ENCODE measurements around the gene KLK7.

DNA sequence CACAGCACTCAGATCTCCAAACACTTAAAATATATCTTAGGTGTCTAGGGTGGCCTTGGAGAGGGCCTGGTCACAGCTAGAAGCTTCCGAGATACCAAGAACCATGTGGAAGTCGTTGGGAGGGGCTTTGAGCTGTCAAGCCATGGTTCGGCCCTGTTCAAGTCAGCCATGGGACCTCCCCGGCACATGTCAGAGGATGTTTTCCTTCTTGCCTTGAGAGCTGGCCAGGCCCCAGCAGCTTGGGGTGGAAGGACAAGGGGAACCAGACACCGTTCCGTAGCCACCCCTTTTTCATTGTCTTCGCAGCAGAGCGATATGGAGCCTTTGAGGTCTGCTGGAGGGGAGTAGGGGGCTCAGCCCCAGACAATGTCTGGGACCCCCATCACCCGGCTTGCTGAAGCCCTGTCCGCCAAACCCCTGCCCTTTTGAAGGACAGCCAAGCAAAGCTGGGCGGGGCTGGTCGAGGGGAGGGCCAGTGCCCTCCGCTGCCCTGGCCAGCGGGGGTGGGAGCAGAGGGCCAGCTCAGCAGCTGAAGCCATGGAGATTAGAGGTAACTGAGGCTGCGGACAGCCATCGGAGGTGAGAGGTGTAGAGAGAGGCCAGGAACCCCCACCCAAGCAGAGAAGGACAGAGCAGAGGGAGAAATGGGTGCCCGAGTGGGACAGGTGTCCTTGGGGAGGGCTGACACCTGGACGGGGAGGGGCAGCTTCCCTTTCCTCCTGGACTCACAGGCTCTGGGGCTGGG, 42.3 kb upstream of the KLK7 start:
- no peak for TF ChIP-seq POLR2A (IDR thresholded peaks at IDR 0.05; ENCODE audit: low read depth, low read length)
- no peak for TF ChIP-seq POLR2AphosphoS5 (IDR thresholded peaks at IDR 0.05; ENCODE audit: low read depth, low read length)
- TF ChIP-seq SPI1 (IDR thresholded peaks at IDR 0.05; ENCODE audit: low read depth, low read length) = no peak
- TF ChIP-seq POU2F2 (IDR thresholded peaks at IDR 0.05; ENCODE audit: low read depth, low read length) = no peak
- no peak for TF ChIP-seq TAF1 (IDR thresholded peaks at IDR 0.05; ENCODE audit: low read depth, low read length)
